Left lobe of liver (tissue), 2 donors: ENCODE data around the gene NKX2-3. TPM values are rescaled to one million over a fixed set of nuclear protein-coding genes. Genes with fewer than 3 reads are reported as not detected.

Experiments
- ATAC-seq: fragments of 200-7000 bp; cut with Tn5 transposase; one replicate; pipeline ENCODE4 v1.9.1; 2020; ENCODE audit warnings: mild to moderate bottlenecking, moderate library complexity
- DNase-seq: peaks from one replicate; pipeline ENCODE4 v3.0.0-alpha.2; 2020; ENCODE audit warnings: low spot score
- total RNA-seq: library from RNA; stranded (reverse); gene quantifications from one replicate; pipeline ENCODE4 v1.2.1, GENCODE V29; 2021
- donor health status: DM: no; HTN: no; CAD: no; lungs with moderate emphysema.
- donor health status: DM: no; HTN: yes; CAD: no.

NKX2-3 gene
- total RNA-seq = 0.08 TPM

GRCh38 chr10:99532687-99533495 is at the start of gene NKX2-3:
Gene NKX2-3, plus strand, starts transcription at chr10:99532942. Its CDS starts 190 bp downstream, at chr10:99533132.
- ATAC-seq (peak; percentile 13), DNase-seq (no peak)

GRCh38 chr10:99484626-99485581 is 47.8 kb upstream of the NKX2-3 start:
- no peak for ATAC-seq
- DNase-seq = no peak

GRCh38 chr10:99487125-99487807 is 45.5 kb upstream of the NKX2-3 start:
- no peak for DNase-seq
- no peak for ATAC-seq

- ATAC-seq (no peak), DNase-seq (no peak)
Observed at GRCh38 chr10:99489271-99489670, 43.5 kb upstream of the NKX2-3 start.

GRCh38 chr10:99497343-99498025 is 35.3 kb upstream of the NKX2-3 start:
- ATAC-seq (no peak), DNase-seq (no peak)

- ATAC-seq (no peak), DNase-seq (no peak)
Observed at GRCh38 chr10:99506416-99506815, 26.3 kb upstream of the NKX2-3 start.

- no peak for ATAC-seq
Observed at GRCh38 chr10:99507265-99507664, 25.5 kb upstream of the NKX2-3 start.

GRCh38 chr10:99513061-99513460 is 19.7 kb upstream of the NKX2-3 start:
- no peak for ATAC-seq
- no peak for DNase-seq

More at GRCh38 chr10:99507265-99507664, 25.5 kb upstream of the NKX2-3 start:
- DNase-seq = no peak

GRCh38 chr10:99519690-99520039 is 13.1 kb upstream of the NKX2-3 start:
- no peak for ATAC-seq
- DNase-seq = no peak

- no peak for ATAC-seq
- no peak for DNase-seq
Observed at GRCh38 chr10:99520040-99520846, 12.5 kb upstream of the NKX2-3 start.

GRCh38 chr10:99520847-99521764 is 11.6 kb upstream of the NKX2-3 start:
- DNase-seq (no peak), ATAC-seq (peak; percentile 25)

- no peak for ATAC-seq
- no peak for DNase-seq
Observed at GRCh38 chr10:99521765-99522469, 10.8 kb upstream of the NKX2-3 start.

GRCh38 chr10:99522470-99523250 is 10.1 kb upstream of the NKX2-3 start:
- DNase-seq (no peak), ATAC-seq (no peak)

GRCh38 chr10:99523251-99523773 is 9.4 kb upstream of the NKX2-3 start:
- DNase-seq (no peak), ATAC-seq (no peak)

GRCh38 chr10:99524050-99524666 is 8.6 kb upstream of the NKX2-3 start:
- DNase-seq = no peak
- no peak for ATAC-seq

GRCh38 chr10:99524736-99525380 is 7.9 kb upstream of the NKX2-3 start:
- DNase-seq (no peak), ATAC-seq (no peak)
